HepG2 (cell line): ENCODE measurements around the gene SEC11A. TPM values are rescaled to one million over a fixed set of nuclear protein-coding genes. Genes with fewer than 3 reads are reported as not detected.

Experiments
- DMAP1 ChIP-seq: IDR thresholded peaks from 2 replicates; pipeline ENCODE4 v1.6.1; 2016
- ISX ChIP-seq: sonication (generic); formaldehyde crosslinking; conservative IDR thresholded peaks from 2 replicates; pipeline ENCODE4 v1.5.0; 2020; ENCODE audit warnings: missing genetic modification reagents
- KLF16 ChIP-seq, 2 experiments: sonication (generic) in 1 of 2; formaldehyde crosslinking in 1 of 2; IDR thresholded peaks; 2 replicates each; pipeline versions ENCODE4 v1.6.1 to v1.8.0; 2016 to 2023; ENCODE audit warnings: missing genetic modification reagents in 2 of 2, missing compliant biosample characterization in 1 of 2
- MTA1 ChIP-seq: sonication (generic); formaldehyde crosslinking; IDR thresholded peaks from 2 replicates; pipeline ENCODE4 v1.4.0; 2020; ENCODE audit warnings: missing genetic modification reagents, mild to moderate bottlenecking, borderline replicate concordance
- NFE2L1 ChIP-seq: sonication (generic); formaldehyde crosslinking; IDR thresholded peaks from 2 replicates; pipeline ENCODE4 v1.4.0; 2020; ENCODE audit warnings: missing genetic modification reagents, mild to moderate bottlenecking, borderline replicate concordance
- PAXIP1 ChIP-seq: sonication (generic); formaldehyde crosslinking; conservative IDR thresholded peaks from 2 replicates; pipeline ENCODE4 v1.4.0; 2020; ENCODE audit warnings: mild to moderate bottlenecking, missing genetic modification reagents, moderate library complexity
- RAD21 ChIP-seq: fragments of 450-650 bp; formaldehyde crosslinking; IDR thresholded peaks from 2 replicates; pipeline ENCODE4 v1.5.0; 2020; ENCODE audit warnings: mild to moderate bottlenecking
- REPIN1 ChIP-seq: sonication (generic); formaldehyde crosslinking; IDR thresholded peaks from 2 replicates; pipeline ENCODE4 v1.8.0; 2022; ENCODE audit warnings: missing genetic modification reagents, low read depth, mild to moderate bottlenecking, borderline replicate concordance
- REXO4 ChIP-seq: sonication (generic); formaldehyde crosslinking; IDR thresholded peaks from 2 replicates; pipeline ENCODE4 v1.8.0; 2022; ENCODE audit warnings: missing genetic modification reagents, mild to moderate bottlenecking, borderline replicate concordance
- SALL1 ChIP-seq: sonication (generic); formaldehyde crosslinking; IDR thresholded peaks from 2 replicates; pipeline ENCODE4 v1.8.0; 2022; ENCODE audit warnings: mild to moderate bottlenecking, missing genetic modification reagents
- SCMH1 ChIP-seq: sonication (generic); formaldehyde crosslinking; IDR thresholded peaks from 2 replicates; pipeline ENCODE4 v1.9.0; 2021; ENCODE audit warnings: missing genetic modification reagents, mild to moderate bottlenecking, borderline replicate concordance
- ZBTB25 ChIP-seq: IDR thresholded peaks from 2 replicates; pipeline ENCODE4 v1.6.1; 2018; ENCODE audit warnings: missing genetic modification reagents
- ZC3H4 ChIP-seq: sonication (generic); formaldehyde crosslinking; IDR thresholded peaks from 2 replicates; pipeline ENCODE4 v1.4.0; 2020; ENCODE audit warnings: missing genetic modification reagents, borderline replicate concordance
- ZMYM4 ChIP-seq: sonication (generic); formaldehyde crosslinking; IDR thresholded peaks from 2 replicates; pipeline ENCODE4 v1.8.1; 2023; ENCODE audit warnings: mild to moderate bottlenecking, missing genetic modification reagents
- ZNF10 ChIP-seq: sonication (generic); formaldehyde crosslinking; IDR thresholded peaks from 2 replicates; pipeline ENCODE4 v1.4.0; 2020; ENCODE audit warnings: mild to moderate bottlenecking, low read depth, missing genetic modification reagents, borderline replicate concordance
- ZNF598 ChIP-seq: sonication (generic); formaldehyde crosslinking; IDR thresholded peaks from 2 replicates; pipeline ENCODE4 v1.5.1; 2020; ENCODE audit warnings: mild to moderate bottlenecking, missing genetic modification reagents, borderline replicate concordance
- ZNF768 ChIP-seq: sonication (generic); formaldehyde crosslinking; IDR thresholded peaks from 2 replicates; pipeline ENCODE4 v1.4.0; 2020; ENCODE audit warnings: missing genetic modification reagents
- ZNF770 ChIP-seq: sonication (generic); formaldehyde crosslinking; IDR thresholded peaks from 2 replicates; pipeline ENCODE4 v1.5.0; 2020; ENCODE audit warnings: mild to moderate bottlenecking, missing genetic modification reagents
- ZSCAN29 ChIP-seq: sonication (generic); formaldehyde crosslinking; conservative IDR thresholded peaks from 2 replicates; pipeline ENCODE4 v1.4.0; 2020; ENCODE audit warnings: mild to moderate bottlenecking, missing genetic modification reagents
- polyA plus RNA-seq, 8 experiments: library from polyadenylated mRNA; depleted of rRNA in 3 of 8; stranded (reverse) in 7 of 8; unstranded in 1 of 8; fragments of >200 nt; fragmentation: Illumina TruSeq in 4 of 8; extraction: Trizol in 4 of 8; gene quantifications; 2 replicates each; pipeline versions ENCODE4 v1.2.1 to v1.2.3, GENCODE V29; 2011 to 2016; ENCODE audit warnings: low read depth in 4 of 8, missing spikeins in 1 of 8, mixed read lengths in 1 of 8; ENCODE audit not compliant: insufficient read depth in 1 of 8
- total RNA-seq, 5 experiments: library from RNA; depleted of rRNA; stranded (reverse); fragments of >200 nt; fragmentation: Illumina TruSeq; extraction: Trizol; gene quantifications; 2 replicates each; pipeline ENCODE4 v1.2.3, GENCODE V29; 2016; ENCODE audit warnings: low read depth in 1 of 5

SEC11A gene
- total and polyA plus RNA-seq, 2 of the 13 experiments (the other 11 are each of a cell fraction or from before 2014, with no cell fraction given), result 141 to 230 TPM

GRCh38 chr15:84747416-84748273, 31.7 kb upstream of the SEC11A start (continued):
- no peak for TF ChIP-seq REXO4
- peak; percentile 40; the same call in 1 of the 2 replicates for TF ChIP-seq PAXIP1 (CRISPR knock-in tag)
- TF ChIP-seq ZMYM4, result 0 out of 2 replicates have a peak, but pooled peaks have one; percentile 9
- no peak for TF ChIP-seq ISX (CRISPR knock-in tag)
- peak; percentile 76; the same call in 1 of the 2 replicates for TF ChIP-seq ZNF598 (CRISPR knock-in tag)
- TF ChIP-seq SALL1 (CRISPR knock-in tag), result peak; percentile 31; the same call in 1 of the 2 replicates
- TF ChIP-seq ZC3H4 (CRISPR knock-in tag), result 0 out of 2 replicates have a peak, but pooled peaks have one; percentile 8
- TF ChIP-seq MTA1 (CRISPR knock-in tag), result 0 out of 2 replicates have a peak, but pooled peaks have one; percentile 51
- no peak for TF ChIP-seq KLF16 (CRISPR knock-in tag; IDR thresholded peaks at IDR 0.05)
- no peak for TF ChIP-seq SCMH1 (CRISPR knock-in tag)
- TF ChIP-seq DMAP1 (CRISPR knock-in tag), result peak; percentile 80
- peak; percentile 10; the same call in 1 of the 2 replicates for TF ChIP-seq ZNF768 (CRISPR knock-in tag)
- TF ChIP-seq ZNF10 (CRISPR knock-in tag), result 0 out of 2 replicates have a peak, but pooled peaks have one; percentile 32
- TF ChIP-seq REPIN1 (CRISPR knock-in tag), result 0 out of 2 replicates have a peak, but pooled peaks have one; percentile 81
- peak; percentile 70; the same call in 1 of the 2 replicates for TF ChIP-seq ZBTB25
- TF ChIP-seq ZSCAN29, result no peak
- TF ChIP-seq NFE2L1 (CRISPR knock-in tag), result peak; percentile 70; the same call in 1 of the 2 replicates
- TF ChIP-seq RAD21 (CRISPR knock-in tag), result peak; percentile 43
- TF ChIP-seq ZNF770 (CRISPR knock-in tag), result no peak
